GM18505 (cell line): Measurements from ENCODE around the gene HERC2.

Experiments
- ATAC-seq: cut with Tn5 transposase; IDR thresholded peaks from one replicate; pipeline ENCODE4 v1.9.1; 2021; ENCODE audit not compliant: unreplicated experiment
- POLR2A ChIP-seq: IDR thresholded peaks from 4 replicates; pipeline ENCODE4 v1.6.1; 2011; ENCODE audit warnings: borderline replicate concordance; ENCODE audit not compliant: insufficient read depth, insufficient read length; ENCODE audit errors: extremely low read depth

The HERC2 gene

GRCh38 chr15:28118531-28118930 is 203.4 kb downstream of the HERC2 start:
- TF ChIP-seq POLR2A: no peak
- no peak for ATAC-seq

GRCh38 chr15:28118083-28118482 is 203.9 kb downstream of the HERC2 start:
- no peak for TF ChIP-seq POLR2A
- ATAC-seq: no peak

GRCh38 chr15:28117432-28117990 is 204.5 kb downstream of the HERC2 start:
- ATAC-seq: no peak
- TF ChIP-seq POLR2A: no peak

- no peak for TF ChIP-seq POLR2A
- no peak for ATAC-seq
These were observed 205.2 kb downstream of the HERC2 start for GRCh38 chr15:28116521-28117431.

DNA sequence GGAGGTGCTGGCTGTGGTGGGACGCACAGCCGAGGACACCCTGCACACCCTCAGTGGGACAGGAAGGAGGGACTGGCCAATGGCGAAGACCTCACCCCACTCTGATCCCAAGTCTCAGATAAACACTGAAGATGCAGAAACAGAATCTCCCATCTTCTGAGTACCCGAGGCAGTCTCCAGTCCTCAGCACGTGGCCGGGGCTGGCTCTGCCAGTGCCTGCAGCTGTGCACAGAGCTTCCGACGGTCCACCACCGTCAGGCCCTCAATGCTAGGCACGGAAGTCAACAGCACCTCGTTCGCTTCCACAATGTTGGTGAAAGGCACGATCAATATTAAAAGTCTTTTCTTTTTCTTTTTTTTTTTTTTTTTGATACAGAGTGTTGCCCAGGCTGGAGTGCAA is 206.1 kb downstream of the HERC2 start:
- TF ChIP-seq POLR2A: no peak
- no peak for ATAC-seq

DNA sequence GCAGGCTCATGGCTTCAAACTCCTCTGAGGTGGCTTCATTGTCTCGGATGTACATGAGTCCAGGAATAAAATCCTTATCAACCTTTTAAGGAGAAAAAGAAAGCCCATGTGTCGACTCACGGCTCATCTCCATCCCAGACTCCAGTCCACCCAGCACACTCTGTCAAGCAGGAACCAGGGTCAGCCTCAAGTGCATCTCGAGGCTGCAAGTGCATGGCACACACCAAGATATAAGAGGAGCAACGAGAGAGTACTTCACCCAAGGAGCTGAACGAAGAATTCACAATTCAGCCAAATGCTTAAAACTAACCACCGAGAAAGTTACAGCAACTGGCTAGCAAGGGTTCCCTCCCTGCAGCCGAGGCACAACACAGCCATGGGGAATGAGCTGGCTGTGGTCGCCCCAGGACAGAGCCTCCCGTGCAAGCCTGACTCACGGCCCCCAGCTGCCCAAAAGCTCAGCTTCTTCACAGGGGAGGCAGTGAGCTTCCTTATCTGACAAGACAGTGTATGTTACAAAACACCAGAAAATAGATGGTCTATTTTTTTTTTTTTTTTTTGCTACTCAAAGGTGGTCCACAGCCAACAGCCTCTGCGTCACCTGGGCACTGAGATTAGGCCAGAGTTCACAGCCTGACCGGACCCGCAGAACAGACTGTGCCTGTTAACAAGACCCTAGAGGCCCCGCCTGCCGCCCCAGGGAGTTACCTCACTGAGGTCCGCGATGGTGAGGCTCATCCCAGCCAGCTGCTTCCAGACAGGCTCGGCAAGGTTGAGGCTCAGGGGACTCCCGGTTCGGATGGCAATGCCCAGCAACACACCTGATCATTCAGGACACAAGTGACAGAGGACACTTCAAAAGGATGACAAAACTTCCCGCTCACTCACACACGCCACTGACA is 207.0 kb downstream of the HERC2 start:
- ATAC-seq: no peak

GRCh38 chr15:28114114-28114455 is 207.9 kb downstream of the HERC2 start:
- ATAC-seq: no peak
- TF ChIP-seq POLR2A: no peak

More for the DNA sequence above, 207.0 kb downstream of the HERC2 start:
- TF ChIP-seq POLR2A: no peak

GRCh38 chr15:28113394-28114113 is 208.4 kb downstream of the HERC2 start:
- no peak for TF ChIP-seq POLR2A
- ATAC-seq: no peak

DNA sequence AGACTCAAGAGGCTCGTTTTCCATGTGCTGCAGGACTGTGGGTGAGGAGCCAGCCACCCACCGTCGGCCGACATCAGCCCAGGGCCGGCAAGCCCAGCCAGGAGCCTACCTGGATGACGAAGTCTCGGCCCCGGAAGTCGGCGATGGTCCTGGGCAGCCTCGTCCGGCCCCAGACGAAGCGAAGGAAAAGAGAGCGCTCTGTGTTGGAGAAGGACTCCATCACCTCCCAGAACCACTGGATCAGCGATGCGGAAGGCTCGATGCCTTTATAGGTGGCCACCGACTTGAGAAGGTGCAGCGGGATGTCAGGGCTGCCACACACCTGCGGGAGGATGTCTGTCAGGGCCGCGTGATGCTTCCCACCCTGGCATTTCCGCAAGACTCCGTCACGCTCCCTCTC is 209.0 kb downstream of the HERC2 start:
- TF ChIP-seq POLR2A: no peak
- ATAC-seq: no peak

DNA sequence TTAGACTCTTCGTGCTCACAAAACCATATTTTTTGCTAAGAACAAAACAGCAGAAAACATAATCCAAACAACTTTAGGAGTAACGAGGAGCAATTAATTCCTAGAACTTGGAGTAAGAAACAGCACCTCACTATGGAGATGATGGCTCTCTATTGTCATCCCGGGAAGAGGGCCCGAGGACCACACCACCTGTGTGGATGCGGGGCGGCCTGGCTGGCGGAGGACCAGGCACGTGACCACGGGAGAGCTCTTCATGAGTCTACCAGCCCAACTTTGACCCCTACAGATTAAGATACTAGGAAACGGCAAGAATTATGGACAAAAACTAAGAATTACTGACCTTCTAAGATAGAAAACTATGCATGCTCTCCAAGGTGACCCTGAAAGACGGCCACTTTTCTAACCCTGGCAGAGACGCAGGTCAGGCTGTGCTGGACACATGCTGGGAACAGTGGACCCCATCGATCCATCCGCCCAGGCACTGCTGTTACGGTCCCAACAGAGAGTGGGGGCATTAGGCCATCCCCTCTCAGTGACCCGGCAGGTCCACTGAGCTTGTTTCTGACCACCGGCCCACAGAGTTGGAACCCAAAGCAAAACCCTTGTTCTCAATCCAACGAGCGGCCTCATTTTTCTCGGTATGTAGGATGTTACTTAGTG is 209.7 kb downstream of the HERC2 start:
- no peak for ATAC-seq
- TF ChIP-seq POLR2A: no peak

DNA sequence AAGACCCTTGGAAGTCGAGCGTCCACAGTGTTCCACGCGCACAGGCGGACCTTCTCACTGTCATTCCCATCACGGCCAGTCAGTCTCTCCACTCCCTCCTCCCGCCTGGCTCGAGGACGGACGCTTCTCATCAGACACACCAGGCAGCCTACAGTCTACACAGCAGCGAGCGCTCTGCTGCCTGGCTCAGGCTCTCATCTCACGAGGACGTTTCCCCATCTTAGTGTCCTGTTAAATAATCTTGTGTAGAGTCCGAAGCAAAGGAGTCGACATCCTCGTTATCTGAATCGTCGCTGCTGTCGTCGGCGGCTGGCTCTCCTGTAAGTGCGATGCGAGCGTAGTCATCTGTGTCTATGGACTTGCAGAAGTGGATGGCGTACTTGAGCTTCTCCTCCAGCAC is 210.4 kb downstream of the HERC2 start:
- no peak for TF ChIP-seq POLR2A
- no peak for ATAC-seq

DNA sequence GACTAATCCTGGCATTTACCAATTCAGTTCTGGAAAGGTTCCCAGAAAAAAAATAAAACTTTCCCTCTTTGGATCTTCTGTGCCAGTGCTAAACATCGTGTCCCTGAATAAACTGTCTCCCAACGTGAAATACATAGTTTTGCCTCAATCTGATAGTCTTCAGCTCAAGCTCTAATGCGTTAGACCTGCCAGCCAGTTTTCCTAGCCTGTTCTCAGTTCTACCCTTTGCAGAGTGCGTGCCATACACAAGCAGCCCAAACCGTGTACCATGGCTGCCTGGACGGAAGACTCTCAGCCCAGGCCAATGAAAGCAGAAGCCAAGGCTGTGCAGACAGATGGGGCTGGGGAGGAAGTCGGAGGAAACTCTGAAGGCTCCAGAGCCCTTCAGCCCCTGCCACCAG is 211.5 kb downstream of the HERC2 start:
- ATAC-seq: no peak

DNA sequence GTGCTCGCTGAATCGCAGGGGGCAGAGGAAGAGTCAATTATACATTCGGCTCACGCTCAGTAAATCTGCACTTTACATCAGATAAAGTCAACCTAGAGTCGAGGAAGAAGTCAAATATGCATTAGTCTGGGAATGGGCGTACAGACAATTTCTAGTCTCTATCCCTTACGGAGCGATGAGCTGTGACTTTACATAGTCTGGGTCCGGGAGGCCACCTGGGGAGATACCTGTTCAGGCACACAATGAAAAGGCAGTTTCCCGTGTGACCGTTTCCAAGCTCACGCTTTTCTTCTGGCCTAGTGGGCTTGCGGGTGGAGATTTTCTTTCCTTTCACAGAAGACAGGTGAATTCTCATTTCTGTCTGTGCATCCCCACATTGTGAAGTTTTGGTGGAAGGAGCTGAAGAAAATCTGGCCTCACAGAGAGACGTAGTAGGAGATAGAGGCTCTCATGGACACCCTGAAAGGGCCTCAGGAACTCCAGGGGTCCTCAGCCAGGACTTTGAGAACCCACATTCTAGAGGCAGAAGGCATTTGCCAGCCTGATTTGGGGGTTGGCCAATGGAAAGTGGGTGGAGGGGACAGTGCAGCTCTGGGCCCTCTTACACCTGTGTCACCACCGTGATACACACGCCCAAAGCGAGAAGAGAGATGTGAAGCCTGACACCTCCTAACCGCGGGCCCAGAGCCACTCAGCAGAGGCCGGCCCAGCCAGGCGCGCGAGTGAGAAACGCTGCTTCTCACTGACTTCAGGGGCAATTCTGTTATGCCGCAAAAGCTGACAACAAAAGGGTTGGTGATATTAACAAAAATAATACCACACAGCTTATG is 212.1 kb downstream of the HERC2 start:
- ATAC-seq: no peak
- TF ChIP-seq POLR2A: no peak

More for the DNA sequence above, 211.5 kb downstream of the HERC2 start:
- TF ChIP-seq POLR2A: no peak
